ENCODE measurements around the gene KCNG2.
A peak's percentile ranks its signal among the peaks of the same experiment; 100 is the strongest.

KCNG2 gene

GRCh38 chr18:79853993-79854364 lies 56.2 kb downstream of the KCNG2 start:
- no peak overlapping the region for H2AK5ac ChIP-seq (ENCODE audit: low read length)
- no peak overlapping the region for H3K9ac ChIP-seq (ENCODE audit: low read length)
- H2BK15ac ChIP-seq (replicated peaks; ENCODE audit: low read depth) = no peak overlapping the region
- no peak overlapping the region for H3K4me3 ChIP-seq (ENCODE audit: low read length)
- DNase-seq = no peak
- no peak overlapping the region for H4K5ac ChIP-seq (ENCODE audit: low read length)
- no peak overlapping the region for H4K8ac ChIP-seq (ENCODE audit: low read depth, low read length)
- no peaks in the 10 kb centered on the region for H3K27me3 ChIP-seq (ENCODE audit: insufficient read depth, low read length, poor library complexity)
- no peak overlapping the region for H2BK120ac ChIP-seq (ENCODE audit: low read depth, low read length)
- H2BK5ac ChIP-seq (ENCODE audit: low read length) = no peak overlapping the region
- H3K27ac ChIP-seq (ENCODE audit: low read depth, low read length) = no peak overlapping the region
- no peak overlapping the region for H3K4ac ChIP-seq (ENCODE audit: low read depth, low read length)
- H3K4me2 ChIP-seq (ENCODE audit: low read length) = no peak overlapping the region
- no peak overlapping the region for H3K56ac ChIP-seq (ENCODE audit: low read length)
- H3K23ac ChIP-seq (ENCODE audit: low read length) = no peak overlapping the region
- no peaks in the 10 kb centered on the region for H3K36me3 ChIP-seq (ENCODE audit: control insufficient read depth, insufficient read depth, low read length)
- no peaks in the 10 kb centered on the region for H3K4me1 ChIP-seq (ENCODE audit: control insufficient read depth, low read depth, low read length)
- H3K79me1 ChIP-seq (ENCODE audit: low read length) = no peaks in the 10 kb centered on the region
- H3K18ac ChIP-seq (ENCODE audit: low read length) = no peak overlapping the region
- H3K79me2 ChIP-seq (ENCODE audit: control insufficient read depth, insufficient read depth, low read length) = no peaks in the 10 kb centered on the region
- no CpG with 5 or more reads among the region's 15 CpGs for WGBS (ENCODE audit: extremely low coverage, insufficient coverage, low lambda C conversion rate)

GRCh38 chr18:79855147-79855933 lies 57.6 kb downstream of the KCNG2 start:
- Histone ChIP-seq H4K8ac (ENCODE audit: low read depth, low read length) (no peak overlapping the region), H3K79me2 (ENCODE audit: control insufficient read depth, insufficient read depth, low read length) (no peaks in the 10 kb centered on the region), H3K4me1 (ENCODE audit: control insufficient read depth, low read depth, low read length) (no peaks in the 10 kb centered on the region), H3K79me1 (ENCODE audit: low read length) (no peaks in the 10 kb centered on the region), H3K36me3 (ENCODE audit: control insufficient read depth, insufficient read depth, low read length) (no peaks in the 10 kb centered on the region), H3K4ac (ENCODE audit: low read depth, low read length) (no peak overlapping the region), H2AK5ac (ENCODE audit: low read length) (no peak overlapping the region), H3K18ac (ENCODE audit: low read length) (no peak overlapping the region), H3K56ac (ENCODE audit: low read length) (no peak overlapping the region), H3K4me3 (ENCODE audit: low read length) (no peak overlapping the region), H3K27ac (ENCODE audit: low read depth, low read length) (no peak overlapping the region), H2BK15ac (replicated peaks; ENCODE audit: low read depth) (no peak overlapping the region), H2BK5ac (ENCODE audit: low read length) (no peak overlapping the region), H3K4me2 (ENCODE audit: low read length) (no peak overlapping the region), H3K23ac (ENCODE audit: low read length) (no peak overlapping the region), H2BK120ac (ENCODE audit: low read depth, low read length) (no peak overlapping the region), H4K5ac (ENCODE audit: low read length) (no peak overlapping the region), H3K27me3 (ENCODE audit: insufficient read depth, low read length, poor library complexity) (no peaks in the 10 kb centered on the region), H3K9ac (ENCODE audit: low read length) (no peak overlapping the region)
- no CpG with 5 or more reads among the region's 17 CpGs for WGBS (ENCODE audit: extremely low coverage, insufficient coverage, low lambda C conversion rate)
- DNase-seq = no peak

GRCh38 chr18:79856119-79857007 lies 58.6 kb downstream of the KCNG2 start:
- DNase-seq = peak; percentile 92
- H3K79me1 ChIP-seq (ENCODE audit: low read length) = no peaks in the 10 kb centered on the region
- H3K36me3 ChIP-seq (ENCODE audit: control insufficient read depth, insufficient read depth, low read length) = no peaks in the 10 kb centered on the region
- H3K9ac ChIP-seq (ENCODE audit: low read length) = no peak overlapping the region
- no peak overlapping the region for H3K4me3 ChIP-seq (ENCODE audit: low read length)
- H3K4ac ChIP-seq (ENCODE audit: low read depth, low read length) = no peak overlapping the region
- H3K27me3 ChIP-seq (ENCODE audit: insufficient read depth, low read length, poor library complexity) = no peaks in the 10 kb centered on the region
- H2AK5ac ChIP-seq (ENCODE audit: low read length) = no peak overlapping the region
- H3K56ac ChIP-seq (ENCODE audit: low read length) = no peak overlapping the region
- H3K18ac ChIP-seq (ENCODE audit: low read length) = no peak overlapping the region
- no peak overlapping the region for H2BK120ac ChIP-seq (ENCODE audit: low read depth, low read length)
- WGBS (ENCODE audit: extremely low coverage, insufficient coverage, low lambda C conversion rate) = no CpG with 5 or more reads among the region's 26 CpGs
- no peak overlapping the region for H4K8ac ChIP-seq (ENCODE audit: low read depth, low read length)
- no peak overlapping the region for H3K23ac ChIP-seq (ENCODE audit: low read length)
- H3K27ac ChIP-seq (ENCODE audit: low read depth, low read length) = no peak overlapping the region
- no peak overlapping the region for H2BK5ac ChIP-seq (ENCODE audit: low read length)
- H3K4me1 ChIP-seq (ENCODE audit: control insufficient read depth, low read depth, low read length) = no peaks in the 10 kb centered on the region
- no peak overlapping the region for H3K4me2 ChIP-seq (ENCODE audit: low read length)
- no peaks in the 10 kb centered on the region for H3K79me2 ChIP-seq (ENCODE audit: control insufficient read depth, insufficient read depth, low read length)
- H2BK15ac ChIP-seq (replicated peaks; ENCODE audit: low read depth) = no peak overlapping the region
- H4K5ac ChIP-seq (ENCODE audit: low read length) = no peak overlapping the region

- H3K18ac ChIP-seq (ENCODE audit: low read length) = no peak overlapping the region
- no peaks in the 10 kb centered on the region for H3K36me3 ChIP-seq (ENCODE audit: control insufficient read depth, insufficient read depth, low read length)
- H2BK15ac ChIP-seq (replicated peaks; ENCODE audit: low read depth) = no peak overlapping the region
- no peak overlapping the region for H3K9ac ChIP-seq (ENCODE audit: low read length)
- H3K4ac ChIP-seq (ENCODE audit: low read depth, low read length) = no peak overlapping the region
- H3K4me1 ChIP-seq (ENCODE audit: control insufficient read depth, low read depth, low read length) = no peaks in the 10 kb centered on the region
- peak; percentile 56 for DNase-seq
- no peak overlapping the region for H2BK5ac ChIP-seq (ENCODE audit: low read length)
- no CpG with 5 or more reads among the region's 14 CpGs for WGBS (ENCODE audit: extremely low coverage, insufficient coverage, low lambda C conversion rate)
- H3K4me3 ChIP-seq (ENCODE audit: low read length) = no peak overlapping the region
- H2AK5ac ChIP-seq (ENCODE audit: low read length) = no peak overlapping the region
- H3K79me1 ChIP-seq (ENCODE audit: low read length) = no peaks in the 10 kb centered on the region
- H4K5ac ChIP-seq (ENCODE audit: low read length) = no peak overlapping the region
- no peak overlapping the region for H3K27ac ChIP-seq (ENCODE audit: low read depth, low read length)
- H3K23ac ChIP-seq (ENCODE audit: low read length) = no peak overlapping the region
- H4K8ac ChIP-seq (ENCODE audit: low read depth, low read length) = no peak overlapping the region
- no peak overlapping the region for H3K56ac ChIP-seq (ENCODE audit: low read length)
- H3K79me2 ChIP-seq (ENCODE audit: control insufficient read depth, insufficient read depth, low read length) = no peaks in the 10 kb centered on the region
- H3K4me2 ChIP-seq (ENCODE audit: low read length) = no peak overlapping the region
- no peak overlapping the region for H2BK120ac ChIP-seq (ENCODE audit: low read depth, low read length)
- H3K27me3 ChIP-seq (ENCODE audit: insufficient read depth, low read length, poor library complexity) = no peaks in the 10 kb centered on the region
These were observed 59.4 kb downstream of the KCNG2 start for GRCh38 chr18:79857082-79857671.

GRCh38 chr18:79859314-79859713 lies 61.6 kb downstream of the KCNG2 start:
- no peaks in the 10 kb centered on the region for H3K36me3 ChIP-seq (ENCODE audit: control insufficient read depth, insufficient read depth, low read length)
- no peak overlapping the region for H3K18ac ChIP-seq (ENCODE audit: low read length)
- no peaks in the 10 kb centered on the region for H3K27me3 ChIP-seq (ENCODE audit: insufficient read depth, low read length, poor library complexity)
- H3K79me2 ChIP-seq (ENCODE audit: control insufficient read depth, insufficient read depth, low read length) = no peaks in the 10 kb centered on the region
- H4K5ac ChIP-seq (ENCODE audit: low read length) = no peak overlapping the region
- no peak overlapping the region for H3K4me3 ChIP-seq (ENCODE audit: low read length)
- H3K4me2 ChIP-seq (ENCODE audit: low read length) = no peak overlapping the region
- H3K9ac ChIP-seq (ENCODE audit: low read length) = no peak overlapping the region
- no peak overlapping the region for H3K56ac ChIP-seq (ENCODE audit: low read length)
- no peaks in the 10 kb centered on the region for H3K4me1 ChIP-seq (ENCODE audit: control insufficient read depth, low read depth, low read length)
- no peak overlapping the region for H2BK5ac ChIP-seq (ENCODE audit: low read length)
- H2BK15ac ChIP-seq (replicated peaks; ENCODE audit: low read depth) = no peak overlapping the region
- no peak overlapping the region for H4K8ac ChIP-seq (ENCODE audit: low read depth, low read length)
- no peak overlapping the region for H2AK5ac ChIP-seq (ENCODE audit: low read length)
- DNase-seq = no peak
- no peak overlapping the region for H3K4ac ChIP-seq (ENCODE audit: low read depth, low read length)
- H3K23ac ChIP-seq (ENCODE audit: low read length) = no peak overlapping the region
- WGBS (ENCODE audit: extremely low coverage, insufficient coverage, low lambda C conversion rate) = no CpG with 5 or more reads among the region's 7 CpGs
- no peaks in the 10 kb centered on the region for H3K79me1 ChIP-seq (ENCODE audit: low read length)
- H3K27ac ChIP-seq (ENCODE audit: low read depth, low read length) = no peak overlapping the region
- H2BK120ac ChIP-seq (ENCODE audit: low read depth, low read length) = no peak overlapping the region

Data from mesendoderm (in vitro differentiated cells).